AG08395 (cell line): ENCODE results near the gene NTRK1.

Experiments
- DNase-seq: peaks from one replicate; pipeline ENCODE4 v3.0.0; 2012; ENCODE audit warnings: mixed read lengths, low spot score

Gene NTRK1

GRCh38 chr1:156860628-156861423 lies at the start of gene NTRK1:
Gene NTRK1 (plus strand): TSS chr1:156860865. CDS start chr1:156860935, 70 bp downstream.
- DNase-seq: peak; percentile 24

- DNase-seq: no peak
Measured at GRCh38 chr1:156811168-156811567, 49.5 kb upstream of the NTRK1 start.

- DNase-seq: no peak
Measured at GRCh38 chr1:156812293-156812990, 48.2 kb upstream of the NTRK1 start.

- DNase-seq: no peak
Measured at GRCh38 chr1:156813298-156813697, 47.4 kb upstream of the NTRK1 start.

- DNase-seq: peak; percentile 62
Measured at GRCh38 chr1:156813750-156814570, 46.7 kb upstream of the NTRK1 start.

- DNase-seq: no peak
Measured at GRCh38 chr1:156814571-156815260, 45.9 kb upstream of the NTRK1 start.

- DNase-seq: peak; percentile 82
Measured at GRCh38 chr1:156815307-156815826, 45.3 kb upstream of the NTRK1 start.

GRCh38 chr1:156815961-156816422 lies 44.7 kb upstream of the NTRK1 start:
- DNase-seq: no peak

GRCh38 chr1:156816561-156817328 lies 43.9 kb upstream of the NTRK1 start, which contains the start of gene SH2D2A:
Gene SH2D2A (minus strand): TSS chr1:156816848. CDS start chr1:156816708, 140 bp downstream.
- no peak for DNase-seq

GRCh38 chr1:156821801-156822200 lies 38.9 kb upstream of the NTRK1 start:
- peak; percentile 64 for DNase-seq

GRCh38 chr1:156822680-156823079 lies 38.0 kb upstream of the NTRK1 start:
- peak; percentile 15 for DNase-seq

- no peak for DNase-seq
Measured at GRCh38 chr1:156823210-156823790, 37.4 kb upstream of the NTRK1 start.

GRCh38 chr1:156826630-156827029 lies 34.0 kb upstream of the NTRK1 start:
- DNase-seq: no peak

- no peak for DNase-seq
Measured at GRCh38 chr1:156828400-156829124, 32.1 kb upstream of the NTRK1 start.

GRCh38 chr1:156832434-156832833 lies 28.2 kb upstream of the NTRK1 start:
- no peak for DNase-seq

- DNase-seq: no peak
Measured at GRCh38 chr1:156833603-156834002, 27.1 kb upstream of the NTRK1 start.

- no peak for DNase-seq
Measured at GRCh38 chr1:156834322-156834721, 26.3 kb upstream of the NTRK1 start.

- DNase-seq: no peak
Measured at GRCh38 chr1:156836041-156836654, 24.5 kb upstream of the NTRK1 start.

GRCh38 chr1:156836892-156837291 lies 23.8 kb upstream of the NTRK1 start:
- DNase-seq: no peak
